ENCODE data around the gene HABP2. TPM values are rescaled to one million over a fixed set of nuclear protein-coding genes. Genes with fewer than 3 reads are reported as not detected.
A peak's percentile ranks its signal among the peaks of the same experiment; 100 is the strongest.

HABP2 gene
- total RNA-seq, 1 donor from 2014 or later: not detected

- no peak for DNase-seq (ENCODE audit: low read depth)
Observed at GRCh38 chr10:113525713-113526112, 27.1 kb upstream of the HABP2 start.

GRCh38 chr10:113527211-113527906 lies 25.5 kb upstream of the HABP2 start:
- DNase-seq (ENCODE audit: low read depth): no peak

- DNase-seq (ENCODE audit: low read depth): no peak
Observed at GRCh38 chr10:113528876-113529275, 24.0 kb upstream of the HABP2 start.

- no peak for DNase-seq (ENCODE audit: low read depth)
Observed at GRCh38 chr10:113529575-113529974, 23.3 kb upstream of the HABP2 start.

- DNase-seq (ENCODE audit: low read depth): no peak
Observed at GRCh38 chr10:113530476-113530875, 22.4 kb upstream of the HABP2 start.

- DNase-seq (ENCODE audit: low read depth): no peak
Observed at GRCh38 chr10:113532724-113533123, 20.1 kb upstream of the HABP2 start.

- no peak for DNase-seq (ENCODE audit: low read depth)
Observed at GRCh38 chr10:113533801-113534200, 19.1 kb upstream of the HABP2 start.

- DNase-seq (ENCODE audit: low read depth): no peak
Observed at GRCh38 chr10:113534423-113534822, 18.4 kb upstream of the HABP2 start.

- no peak for DNase-seq (ENCODE audit: low read depth)
Observed at GRCh38 chr10:113537672-113538071, 15.2 kb upstream of the HABP2 start.

GRCh38 chr10:113538151-113538550 lies 14.7 kb upstream of the HABP2 start:
- DNase-seq (ENCODE audit: low read depth): no peak

GRCh38 chr10:113539789-113540188 lies 13.1 kb upstream of the HABP2 start:
- peak; percentile 63 for DNase-seq (ENCODE audit: low read depth)

- peak; percentile 29 for DNase-seq (ENCODE audit: low read depth)
Observed at GRCh38 chr10:113540845-113541548, 11.9 kb upstream of the HABP2 start.

- DNase-seq (ENCODE audit: low read depth): peak; percentile 52
Observed at GRCh38 chr10:113541549-113541927, 11.3 kb upstream of the HABP2 start.

GRCh38 chr10:113543107-113543955 lies 9.5 kb upstream of the HABP2 start:
- no peak for DNase-seq (ENCODE audit: low read depth)

- no peak for DNase-seq (ENCODE audit: low read depth)
Observed at GRCh38 chr10:113544392-113544791, 8.5 kb upstream of the HABP2 start.

GRCh38 chr10:113547426-113547825 lies 5.4 kb upstream of the HABP2 start:
- no peak for DNase-seq (ENCODE audit: low read depth)

GRCh38 chr10:113549856-113550255 lies 3.0 kb upstream of the HABP2 start:
- DNase-seq (ENCODE audit: low read depth): no peak

GRCh38 chr10:113550365-113550764 lies 2.5 kb upstream of the HABP2 start:
- DNase-seq (ENCODE audit: low read depth): no peak

GRCh38 chr10:113552014-113552413 lies 839 bp upstream of the HABP2 start:
- DNase-seq (ENCODE audit: low read depth): no peak

- peak; percentile 11 for DNase-seq (ENCODE audit: low read depth)
Observed at GRCh38 chr10:113553149-113553548, 296 bp downstream of the HABP2 start.

- no peak for DNase-seq (ENCODE audit: low read depth)
Observed at GRCh38 chr10:113554214-113554613, 1.4 kb downstream of the HABP2 start.

- no peak for DNase-seq (ENCODE audit: low read depth)
Observed at GRCh38 chr10:113555245-113555644, 2.4 kb downstream of the HABP2 start.
